ENCODE data around the gene PTPN1. TPM values are rescaled to one million over a fixed set of nuclear protein-coding genes. Genes with fewer than 3 reads are reported as not detected.

Gene PTPN1
- total RNA-seq, 4 donors from 2014 or later = 21.8 to 46.8 (median 44.4) TPM

DNA sequence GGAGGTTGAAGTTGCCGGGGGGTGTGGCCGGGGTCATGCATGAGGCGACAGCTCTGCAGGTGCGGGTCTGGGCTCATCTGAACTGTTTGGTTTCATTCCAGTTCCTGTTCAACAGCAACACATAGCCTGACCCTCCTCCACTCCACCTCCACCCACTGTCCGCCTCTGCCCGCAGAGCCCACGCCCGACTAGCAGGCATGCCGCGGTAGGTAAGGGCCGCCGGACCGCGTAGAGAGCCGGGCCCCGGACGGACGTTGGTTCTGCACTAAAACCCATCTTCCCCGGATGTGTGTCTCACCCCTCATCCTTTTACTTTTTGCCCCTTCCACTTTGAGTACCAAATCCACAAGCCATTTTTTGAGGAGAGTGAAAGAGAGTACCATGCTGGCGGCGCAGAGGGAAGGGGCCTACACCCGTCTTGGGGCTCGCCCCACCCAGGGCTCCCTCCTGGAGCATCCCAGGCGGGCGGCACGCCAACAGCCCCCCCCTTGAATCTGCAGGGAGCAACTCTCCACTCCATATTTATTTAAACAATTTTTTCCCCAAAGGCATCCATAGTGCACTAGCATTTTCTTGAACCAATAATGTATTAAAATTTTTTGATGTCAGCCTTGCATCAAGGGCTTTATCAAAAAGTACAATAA lies 72.5 kb downstream of the PTPN1 start:
- Histone ChIP-seq H3K36me3 (peaks cover 0 to 93% of the 10 kb centered on the region in 2 donors), H3K4me3 (no peak overlapping the region), H3K27me3 (no peaks in the 10 kb centered on the region), H3K9me3 (no peaks in the 10 kb centered on the region), H3K4me1 (peaks cover 10 to 11% of the 10 kb centered on the region in 2 donors), H3K27ac (no peak overlapping the region)
- intact Hi-C loops (cut with DNase I; ENCODE audit: low total_unique reads) (no loop called here), in situ Hi-C loops (cut with MboI; ENCODE audit: low sequenced_read_pairs in 4 of 4) (no loop called here)
- TF ChIP-seq, protein P1, sequence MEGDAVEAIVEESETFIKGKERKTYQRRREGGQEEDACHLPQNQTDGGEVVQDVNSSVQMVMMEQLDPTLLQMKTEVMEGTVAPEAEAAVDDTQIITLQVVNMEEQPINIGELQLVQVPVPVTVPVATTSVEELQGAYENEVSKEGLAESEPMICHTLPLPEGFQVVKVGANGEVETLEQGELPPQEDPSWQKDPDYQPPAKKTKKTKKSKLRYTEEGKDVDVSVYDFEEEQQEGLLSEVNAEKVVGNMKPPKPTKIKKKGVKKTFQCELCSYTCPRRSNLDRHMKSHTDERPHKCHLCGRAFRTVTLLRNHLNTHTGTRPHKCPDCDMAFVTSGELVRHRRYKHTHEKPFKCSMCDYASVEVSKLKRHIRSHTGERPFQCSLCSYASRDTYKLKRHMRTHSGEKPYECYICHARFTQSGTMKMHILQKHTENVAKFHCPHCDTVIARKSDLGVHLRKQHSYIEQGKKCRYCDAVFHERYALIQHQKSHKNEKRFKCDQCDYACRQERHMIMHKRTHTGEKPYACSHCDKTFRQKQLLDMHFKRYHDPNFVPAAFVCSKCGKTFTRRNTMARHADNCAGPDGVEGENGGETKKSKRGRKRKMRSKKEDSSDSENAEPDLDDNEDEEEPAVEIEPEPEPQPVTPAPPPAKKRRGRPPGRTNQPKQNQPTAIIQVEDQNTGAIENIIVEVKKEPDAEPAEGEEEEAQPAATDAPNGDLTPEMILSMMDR (IDR thresholded peaks at IDR 0.05 in 4 of 5, conservative IDR thresholded peaks at IDR 0.05 in 1 of 5) = no peak
- no peak for TF ChIP-seq POLR2A (IDR thresholded peaks at IDR 0.05)
- ATAC-seq (no peak), DNase-seq (no peak)

GRCh38 chr20:50583442-50584150 lies 73.4 kb downstream of the PTPN1 start:
- ATAC-seq (no peak), DNase-seq (no peak)
- in situ Hi-C loops (cut with MboI; ENCODE audit: low sequenced_read_pairs in 4 of 4) = no loop called here
- intact Hi-C loops (cut with DNase I; ENCODE audit: low total_unique reads) = no loop called here
- H3K36me3 ChIP-seq = peaks cover 0 to 87% of the 10 kb centered on the region in 2 donors
- peaks cover 2 to 3% of the 10 kb centered on the region in 2 donors for H3K4me1 ChIP-seq
- no peak for TF ChIP-seq POLR2A (IDR thresholded peaks at IDR 0.05)
- TF ChIP-seq, protein P1 (IDR thresholded peaks at IDR 0.05 in 4 of 5, conservative IDR thresholded peaks at IDR 0.05 in 1 of 5) = no peak
- no peaks in the 10 kb centered on the region for H3K9me3 ChIP-seq
- no peaks in the 10 kb centered on the region for H3K27me3 ChIP-seq
- H3K27ac ChIP-seq = no peak overlapping the region
- H3K4me3 ChIP-seq = no peak overlapping the region

- DNase-seq = no peak
- intact Hi-C loops (cut with DNase I; ENCODE audit: low total_unique reads) (no loop called here), in situ Hi-C loops (cut with MboI; ENCODE audit: low sequenced_read_pairs in 4 of 4) (no loop called here)
- H3K4me3 ChIP-seq = no peak overlapping the region
- no peaks in the 10 kb centered on the region for H3K4me1 ChIP-seq
- ATAC-seq = no peak
- no peaks in the 10 kb centered on the region for H3K27me3 ChIP-seq
- H3K27ac ChIP-seq = no peak overlapping the region
- peaks cover 0 to 84% of the 10 kb centered on the region in 2 donors for H3K36me3 ChIP-seq
- no peaks in the 10 kb centered on the region for H3K9me3 ChIP-seq
- TF ChIP-seq, protein P1 (IDR thresholded peaks at IDR 0.05 in 4 of 5, conservative IDR thresholded peaks at IDR 0.05 in 1 of 5) = no peak
- no peak for TF ChIP-seq POLR2A (IDR thresholded peaks at IDR 0.05)
These were observed 74.5 kb downstream of the PTPN1 start for GRCh38 chr20:50584687-50585086.

- in situ Hi-C loops (cut with MboI; ENCODE audit: low sequenced_read_pairs in 4 of 4) = no loop called here
- TF ChIP-seq, protein P1 (IDR thresholded peaks at IDR 0.05 in 4 of 5, conservative IDR thresholded peaks at IDR 0.05 in 1 of 5) = no peak
- ATAC-seq (no peak), DNase-seq (no peak)
- H3K4me3 ChIP-seq = no peak overlapping the region
- intact Hi-C loops (cut with DNase I; ENCODE audit: low total_unique reads) = no loop called here
- H3K4me1 ChIP-seq = no peaks in the 10 kb centered on the region
- peaks cover 0 to 86% of the 10 kb centered on the region in 2 donors for H3K36me3 ChIP-seq
- no peaks in the 10 kb centered on the region for H3K9me3 ChIP-seq
- H3K27ac ChIP-seq = no peak overlapping the region
- no peaks in the 10 kb centered on the region for H3K27me3 ChIP-seq
These were observed 75.0 kb downstream of the PTPN1 start for GRCh38 chr20:50585214-50585613.

All from gastrocnemius medialis (tissue), 4 donors.